GM19397 (cell line): ENCODE results near the gene IGDCC3.

Experiments
- ATAC-seq: cut with Tn5 transposase; IDR thresholded peaks from one replicate; pipeline ENCODE4 v1.9.1; 2021; ENCODE audit warnings: mild to moderate bottlenecking, moderate library complexity; ENCODE audit not compliant: unreplicated experiment

IGDCC3 gene

GRCh38 chr15:65344914-65345275 lies 32.9 kb downstream of the IGDCC3 start:
- ATAC-seq = no peak

GRCh38 chr15:65344214-65344913 lies 33.4 kb downstream of the IGDCC3 start:
- no peak for ATAC-seq

GRCh38 chr15:65343374-65343981 lies 34.3 kb downstream of the IGDCC3 start:
- ATAC-seq = no peak

DNA sequence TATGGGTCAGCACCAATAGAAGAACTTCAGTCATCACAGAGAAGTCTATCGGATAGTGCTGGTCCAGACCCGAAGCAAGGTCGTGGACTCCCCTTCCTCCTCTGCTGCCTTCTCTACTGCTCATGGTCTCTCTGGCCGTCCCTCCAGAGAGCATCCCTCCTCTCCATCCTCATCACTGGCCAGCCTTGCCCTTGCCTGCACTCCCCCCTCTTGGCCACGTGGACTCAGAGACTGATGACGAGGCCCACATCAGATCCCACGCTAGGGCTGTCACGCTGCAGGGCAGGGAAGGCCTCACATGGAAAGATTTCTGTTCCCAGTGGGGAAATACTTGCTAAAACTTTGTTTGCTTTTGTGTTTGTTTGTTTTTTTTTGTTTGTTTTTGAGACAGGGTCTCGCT lies 35.3 kb downstream of the IGDCC3 start:
- no peak for ATAC-seq

DNA sequence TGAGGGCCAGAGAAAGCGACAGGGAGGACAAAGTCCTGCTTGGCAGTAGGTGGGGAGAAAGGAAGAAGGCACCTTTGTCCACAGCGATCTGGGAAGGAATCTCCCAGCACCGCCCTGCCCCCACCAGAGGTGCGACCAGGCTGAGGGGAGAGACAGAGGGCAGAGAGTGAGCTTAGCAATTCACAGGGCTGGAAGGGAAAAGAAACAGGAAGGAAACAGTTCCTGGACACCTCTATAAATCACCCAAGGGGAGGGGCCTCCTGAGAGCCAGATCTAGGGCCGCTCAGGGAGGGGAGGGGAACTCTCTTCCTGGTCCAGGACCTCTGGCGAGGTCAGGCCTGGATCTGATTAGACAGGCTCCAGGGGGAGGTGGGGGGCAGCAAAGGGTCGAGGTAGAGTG lies 37.9 kb downstream of the IGDCC3 start:
- ATAC-seq = no peak

GRCh38 chr15:65339416-65339815 lies 38.4 kb downstream of the IGDCC3 start:
- ATAC-seq = no peak

GRCh38 chr15:65338823-65339222 lies 39.0 kb downstream of the IGDCC3 start:
- no peak for ATAC-seq

GRCh38 chr15:65338366-65338765 lies 39.4 kb downstream of the IGDCC3 start:
- ATAC-seq = no peak

- no peak for ATAC-seq
Measured at GRCh38 chr15:65337436-65338070, 40.2 kb downstream of the IGDCC3 start.

DNA sequence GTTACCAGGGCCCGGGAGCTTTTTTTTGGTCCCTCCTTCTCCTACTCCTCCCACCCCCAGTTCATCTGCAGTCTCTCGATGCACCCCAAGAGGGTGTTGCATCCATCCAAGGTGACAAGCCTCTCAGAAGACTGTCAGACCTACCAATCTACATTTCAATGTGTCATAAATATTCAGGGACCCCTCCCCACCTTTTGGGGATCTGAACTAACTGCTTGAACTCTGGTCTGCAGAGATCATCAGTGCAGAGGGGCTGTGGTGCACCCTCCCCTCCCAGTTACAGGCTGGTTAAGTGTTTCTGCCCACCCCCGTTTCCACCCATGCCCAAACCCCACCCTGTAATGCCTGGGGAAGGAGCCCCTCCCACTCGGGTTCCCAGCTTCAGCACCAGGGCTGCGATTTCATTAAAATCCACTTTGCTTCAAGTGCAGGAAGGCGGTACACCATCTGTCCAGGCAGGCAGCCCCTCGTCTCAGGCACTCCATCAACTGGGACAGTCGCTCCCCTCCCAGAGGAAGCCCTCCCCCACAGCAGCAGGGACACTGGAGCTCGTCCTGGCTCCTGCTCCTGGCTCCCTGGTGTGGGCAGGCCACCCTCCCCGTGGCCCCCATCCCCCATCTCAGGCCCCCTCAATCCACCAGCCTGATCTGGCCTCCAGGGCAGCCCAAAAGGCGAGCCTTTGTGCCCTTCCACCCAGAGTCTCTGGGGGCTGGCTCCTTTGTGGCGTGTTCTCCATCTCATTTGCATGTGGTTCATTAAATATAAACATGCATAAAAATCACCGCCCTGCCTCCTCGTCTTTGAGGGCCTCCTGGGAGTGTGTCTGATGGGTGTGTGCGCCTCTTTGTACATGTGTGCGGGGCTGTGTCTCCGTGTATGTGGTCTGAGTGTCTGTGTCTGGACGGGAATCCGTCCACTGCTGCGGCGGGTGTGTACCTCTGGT lies 41.0 kb downstream of the IGDCC3 start:
- no peak for ATAC-seq

DNA sequence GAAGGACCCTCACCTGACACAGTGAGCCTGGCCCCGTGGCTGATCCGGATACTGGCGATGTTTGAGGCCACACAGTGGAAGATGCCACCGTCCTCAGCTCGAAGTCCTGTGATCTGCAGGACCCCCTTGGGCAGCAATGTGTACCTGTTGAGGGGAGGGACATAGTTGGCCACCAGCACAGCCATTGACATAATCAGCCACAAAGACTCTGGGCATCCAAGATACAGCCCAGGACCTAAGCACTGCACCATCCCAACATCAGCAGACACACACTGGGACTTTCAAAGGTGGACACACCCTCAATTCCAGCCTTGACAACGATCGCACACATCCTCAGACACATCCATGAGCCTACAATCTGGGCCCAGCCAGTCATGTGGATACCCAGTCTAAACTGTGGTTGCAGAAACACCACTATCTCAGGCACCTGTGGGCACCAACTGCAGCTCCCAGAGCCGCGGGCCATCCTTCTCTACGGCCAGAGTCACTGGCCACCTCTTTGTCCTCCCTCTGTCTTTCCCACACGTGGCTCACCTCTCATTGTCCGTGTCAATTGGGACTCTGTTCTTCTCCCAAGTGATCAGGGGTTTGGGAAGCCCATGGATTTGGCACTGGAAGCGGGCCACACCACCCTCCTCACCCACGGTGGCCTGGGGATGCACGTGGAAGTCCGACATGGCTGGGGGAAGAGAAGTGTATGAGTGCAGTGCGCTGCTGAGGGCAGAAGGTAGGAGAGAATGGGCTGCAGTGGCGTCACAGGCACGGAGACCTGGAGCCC lies 42.3 kb downstream of the IGDCC3 start:
- ATAC-seq = no peak

DNA sequence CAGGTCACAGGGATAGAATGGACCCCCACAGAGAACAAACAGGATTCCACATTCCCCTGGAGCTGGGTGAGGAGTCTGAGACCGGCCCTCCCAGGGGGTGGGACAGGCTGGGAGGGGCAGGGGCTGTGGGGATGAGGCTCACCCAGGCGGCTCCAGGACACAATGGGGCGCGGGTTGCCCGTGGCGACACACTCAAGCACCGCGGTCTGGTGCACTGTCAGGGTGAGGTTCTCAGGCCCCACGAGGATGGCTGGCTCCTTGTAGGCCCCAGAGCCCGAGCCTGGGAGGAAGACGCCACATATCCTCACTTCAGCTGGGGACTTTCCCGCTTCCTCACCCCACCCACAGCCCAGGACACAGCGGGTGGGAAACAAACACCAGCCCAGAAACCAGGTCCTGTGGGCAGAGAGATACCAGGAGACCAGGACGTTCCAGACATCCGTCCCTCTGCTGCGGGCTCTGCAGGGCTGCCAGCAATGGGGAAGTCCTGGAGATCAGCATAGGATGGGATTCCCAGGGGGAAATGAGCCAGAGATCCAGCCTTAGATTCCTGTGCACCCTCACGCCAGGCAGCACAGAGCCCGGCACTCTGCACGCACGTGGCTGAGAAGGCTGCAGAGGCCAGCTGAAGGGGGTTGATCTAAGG lies 43.1 kb downstream of the IGDCC3 start:
- no peak for ATAC-seq

- ATAC-seq = no peak
Measured at GRCh38 chr15:65333856-65334255, 43.9 kb downstream of the IGDCC3 start.

DNA sequence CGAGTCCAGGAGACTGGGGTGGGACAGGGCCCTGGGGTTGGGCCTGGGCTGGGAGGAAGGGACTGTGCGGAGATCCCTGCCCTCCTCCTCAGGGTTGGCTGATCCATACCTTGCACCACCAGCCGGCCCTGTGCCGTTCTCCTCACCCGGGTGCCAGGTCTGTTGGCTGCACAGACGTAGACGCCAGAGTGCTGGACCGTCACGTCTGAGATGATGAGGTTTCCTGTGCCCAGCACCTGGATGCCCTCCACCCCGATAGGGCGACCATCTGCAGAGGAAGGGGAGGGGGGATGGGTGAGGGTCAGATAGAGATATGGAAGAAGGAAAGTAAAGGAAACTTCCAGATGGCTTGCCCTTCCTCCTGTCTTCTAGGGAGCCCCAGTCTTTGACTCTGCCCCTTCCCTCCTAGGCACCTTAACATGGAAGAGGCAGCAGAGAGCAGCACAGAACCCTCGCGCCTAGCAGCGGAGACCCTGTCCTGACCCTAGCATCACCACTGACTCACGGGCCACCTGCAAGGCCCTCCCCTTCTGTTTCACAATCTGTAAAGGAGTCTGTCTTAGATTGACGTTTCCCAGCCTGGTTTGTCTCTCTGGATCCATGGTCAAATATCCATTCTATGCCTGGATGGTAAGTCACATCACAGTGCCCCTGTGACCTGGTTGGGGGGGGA lies 44.5 kb downstream of the IGDCC3 start:
- ATAC-seq = no peak

DNA sequence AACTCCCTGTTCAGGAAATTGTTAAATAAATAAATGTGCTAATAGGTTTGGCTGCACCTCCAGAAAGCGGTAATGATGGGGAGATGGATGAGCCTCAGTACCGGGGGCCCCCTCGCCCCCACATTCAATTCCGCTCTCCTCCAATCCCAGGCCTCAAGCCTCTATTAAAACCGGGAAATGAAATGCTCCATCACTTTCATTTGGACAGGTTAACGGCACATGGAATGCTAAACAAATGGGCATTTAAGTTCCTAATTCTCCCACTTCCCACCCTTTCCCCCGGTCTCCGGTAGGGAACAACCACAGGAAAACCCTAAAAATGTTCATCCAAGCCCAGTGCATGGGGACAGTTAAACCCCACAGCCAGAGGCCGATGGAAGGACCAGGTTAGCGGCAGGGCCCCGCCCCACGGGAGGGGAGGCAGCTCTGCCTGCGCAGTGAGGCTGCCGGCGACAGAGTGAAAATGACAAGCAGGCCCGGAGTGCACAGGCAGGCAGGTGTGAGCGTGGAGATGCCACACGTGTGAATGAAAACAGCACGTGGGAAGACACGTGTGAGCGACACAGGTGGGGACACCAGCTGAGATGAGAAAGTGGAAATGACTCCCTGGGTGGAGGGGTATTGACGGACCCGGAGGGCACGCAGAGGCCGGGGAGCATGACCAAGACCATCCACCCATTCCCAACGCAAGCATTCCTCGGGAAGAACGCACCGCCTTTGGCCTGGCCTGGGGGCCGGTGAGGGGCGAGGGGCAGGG lies 45.2 kb downstream of the IGDCC3 start:
- no peak for ATAC-seq

DNA sequence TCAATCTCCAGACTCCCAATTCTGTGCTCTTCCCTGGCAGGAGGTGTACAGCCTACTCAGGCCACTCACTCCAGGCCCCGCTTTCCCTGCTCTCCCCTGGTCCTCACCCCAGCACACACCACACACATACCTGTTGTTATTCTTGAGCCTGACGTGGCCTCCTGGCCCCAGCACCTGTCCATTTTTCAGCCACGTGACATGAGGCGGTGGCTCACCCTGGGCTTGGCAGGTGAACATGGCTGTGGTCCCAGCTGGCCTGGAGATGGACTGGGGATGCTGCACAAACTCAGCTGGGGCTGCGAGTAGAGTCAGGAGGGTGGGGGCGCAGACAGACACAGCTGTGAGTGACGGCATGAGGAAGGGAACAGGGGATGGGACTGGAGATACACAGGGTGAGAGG lies 46.0 kb downstream of the IGDCC3 start:
- no peak for ATAC-seq

DNA sequence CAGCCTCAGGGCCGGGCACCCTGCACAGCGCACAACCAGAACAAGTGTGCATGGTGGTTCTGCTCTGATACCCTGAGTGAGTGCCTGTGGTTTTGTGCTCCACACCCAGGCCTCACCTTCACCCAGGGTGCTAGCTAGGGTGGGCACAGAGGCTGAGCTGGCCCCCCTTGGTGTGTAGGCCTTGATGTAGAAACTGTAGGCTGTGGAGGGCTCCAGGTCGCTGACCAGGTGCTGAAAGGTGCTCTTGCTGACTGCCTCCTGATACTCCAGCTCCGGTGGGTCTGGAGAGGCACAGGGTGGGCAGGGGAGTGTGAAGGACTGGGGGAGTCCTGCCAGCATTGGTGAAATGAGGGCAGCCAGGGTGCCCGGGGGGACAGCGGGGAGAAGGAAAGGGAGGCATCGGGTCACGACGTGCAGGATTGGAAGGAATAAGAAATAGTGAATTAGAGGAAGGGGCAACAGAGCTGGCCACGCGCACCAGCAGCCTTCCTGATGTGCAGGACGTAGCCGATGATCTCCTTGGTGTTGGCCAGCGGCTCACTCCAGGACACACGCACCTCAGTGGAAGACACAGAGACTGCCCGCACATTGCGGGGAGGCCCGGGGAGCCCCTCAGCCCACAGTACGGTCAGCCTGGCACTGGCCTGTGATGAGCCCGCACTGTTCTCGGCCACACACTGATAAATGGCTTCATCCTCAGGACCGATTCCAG lies 46.7 kb downstream of the IGDCC3 start:
- ATAC-seq = no peak
